Stimulated activated naive B cell treated with anti-CD40 and anti-IgM and Interleukin-4, amounts not matched to agents 10 μg/mL and 1 μg/mL and 100 μg/mL, for 72 hours (primary cell): ENCODE data around the gene NLRP7.
"Not testable (repeated sequence)": the region's sequence is repeated elsewhere in the genome, so short reads cannot be mapped to it uniquely, and the experiment has no call there.

Experiments
- ATAC-seq, 2 donors: fragments of 150-1000 bp; cut with Tn5 transposase; replicated peaks; 2 replicates each; pipeline ENCODE4 v1.10.0; 2021; ENCODE audit warnings: moderate library complexity in 1 of 2
- DNase-seq: peaks from one replicate; pipeline ENCODE4 v3.0.0; 2021
- H3K27ac Mint-ChIP-seq: one replicate; pipeline ENCODE4 v1.8.0; 2022; ENCODE audit warnings: mild to moderate bottlenecking, mixed read lengths
- H3K27me3 Mint-ChIP-seq, 2 donors: one replicate each; pipeline ENCODE4 v1.8.0; 2022; ENCODE audit warnings: mixed read lengths in 2 of 2
- H3K36me3 Mint-ChIP-seq, 2 donors: one replicate each; pipeline ENCODE4 v1.8.0; 2022; ENCODE audit warnings: mixed read lengths in 2 of 2, mild to moderate bottlenecking in 1 of 2
- H3K4me1 Mint-ChIP-seq, 2 donors: one replicate each; pipeline ENCODE4 v1.8.0; 2022; ENCODE audit warnings: mixed read lengths in 2 of 2, mild to moderate bottlenecking in 1 of 2
- H3K4me3 Mint-ChIP-seq, 2 donors: one replicate each; pipeline ENCODE4 v1.8.0; 2022; ENCODE audit warnings: mild to moderate bottlenecking in 2 of 2, mixed read lengths in 2 of 2, moderate library complexity in 1 of 2
- H3K9me3 Mint-ChIP-seq, 2 donors: one replicate each; pipeline ENCODE4 v1.8.0; 2022; ENCODE audit warnings: mixed read lengths in 2 of 2, mild to moderate bottlenecking in 1 of 2

The NLRP7 gene

GRCh38 chr19:54947381-54947780 is at the start of gene NLRP7:
Gene NLRP7, minus strand, starts transcription at chr19:54947530.
- H3K36me3 Mint-ChIP-seq: no peaks in the 10 kb centered on the region

GRCh38 chr19:54995561-54995960 is 48.2 kb upstream of the NLRP7 start:
- peaks cover 9 to 24% of the 10 kb centered on the region in 2 donors for H3K36me3 Mint-ChIP-seq
- H3K9me3 Mint-ChIP-seq: peaks cover 0 to 3% of the 10 kb centered on the region in 2 donors

More at GRCh38 chr19:54947381-54947780, at the start of gene NLRP7:
- ATAC-seq (no peak), DNase-seq (no peak)
- peaks cover 7 to 22% of the 10 kb centered on the region in 2 donors for H3K4me1 Mint-ChIP-seq
- no peak within 1 kb of the TSS for H3K27ac Mint-ChIP-seq
- H3K4me3 Mint-ChIP-seq: no peak within 1 kb of the TSS
- no peaks in the 10 kb centered on the region for H3K27me3 Mint-ChIP-seq
- H3K9me3 Mint-ChIP-seq: no peaks in the 10 kb centered on the region

GRCh38 chr19:54989531-54989930 is 42.2 kb upstream of the NLRP7 start:
- H3K4me1 Mint-ChIP-seq, H3K27me3 Mint-ChIP-seq, H3K9me3 Mint-ChIP-seq, ATAC-seq, H3K27ac Mint-ChIP-seq, H3K4me3 Mint-ChIP-seq, DNase-seq: not testable (repeated sequence)
- H3K36me3 Mint-ChIP-seq: peaks cover 16 to 31% of the 10 kb centered on the region in 2 donors

More at GRCh38 chr19:54995561-54995960, 48.2 kb upstream of the NLRP7 start:
- no peak for ATAC-seq
- peaks cover 0 to 4% of the 10 kb centered on the region in 2 donors for H3K27me3 Mint-ChIP-seq
- H3K27ac Mint-ChIP-seq: no peak overlapping the region
- H3K4me1 Mint-ChIP-seq: no peaks in the 10 kb centered on the region
- no peak overlapping the region for H3K4me3 Mint-ChIP-seq
- DNase-seq: no peak

GRCh38 chr19:54982562-54982961 is 35.2 kb upstream of the NLRP7 start:
- not testable (repeated sequence) for ATAC-seq, H3K4me1 Mint-ChIP-seq, DNase-seq, H3K9me3 Mint-ChIP-seq, H3K4me3 Mint-ChIP-seq, H3K27me3 Mint-ChIP-seq, H3K27ac Mint-ChIP-seq
- H3K36me3 Mint-ChIP-seq: peaks cover 8 to 34% of the 10 kb centered on the region in 2 donors

- H3K4me3 Mint-ChIP-seq, H3K27me3 Mint-ChIP-seq, DNase-seq, H3K27ac Mint-ChIP-seq, H3K9me3 Mint-ChIP-seq, ATAC-seq, H3K4me1 Mint-ChIP-seq: not testable (repeated sequence)
- peaks cover 8 to 20% of the 10 kb centered on the region in 2 donors for H3K36me3 Mint-ChIP-seq
These were observed 26.1 kb upstream of the NLRP7 start for GRCh38 chr19:54973229-54974090.

GRCh38 chr19:54971446-54971845 is 24.1 kb upstream of the NLRP7 start:
- not testable (repeated sequence) for H3K27ac Mint-ChIP-seq, ATAC-seq, H3K4me1 Mint-ChIP-seq, H3K9me3 Mint-ChIP-seq, DNase-seq, H3K4me3 Mint-ChIP-seq, H3K27me3 Mint-ChIP-seq
- H3K36me3 Mint-ChIP-seq: peaks cover 5 to 13% of the 10 kb centered on the region in 2 donors

- ATAC-seq: no peak
- peaks cover 5 to 13% of the 10 kb centered on the region in 2 donors for H3K36me3 Mint-ChIP-seq
- H3K9me3 Mint-ChIP-seq: no peaks in the 10 kb centered on the region
- no peak overlapping the region for H3K27ac Mint-ChIP-seq
- H3K4me1 Mint-ChIP-seq: peaks cover 5 to 8% of the 10 kb centered on the region in 2 donors
- peaks cover 5 to 7% of the 10 kb centered on the region in 2 donors for H3K27me3 Mint-ChIP-seq
- H3K4me3 Mint-ChIP-seq: no peak overlapping the region
- no peak for DNase-seq
These were observed 22.3 kb upstream of the NLRP7 start for GRCh38 chr19:54969647-54970046.

GRCh38 chr19:54967611-54968010 is 20.3 kb upstream of the NLRP7 start:
- Mint-ChIP-seq H3K27me3 (peaks cover 5 to 7% of the 10 kb centered on the region in 2 donors), H3K4me1 (peaks cover 0 to 2% of the 10 kb centered on the region in 2 donors), H3K36me3 (peaks cover 5 to 10% of the 10 kb centered on the region in 2 donors), H3K4me3 (peak overlapping the region in 1 of 2 donors; percentile 39), H3K27ac (no peak overlapping the region), H3K9me3 (no peaks in the 10 kb centered on the region)
- DNase-seq: no peak
- no peak for ATAC-seq

- H3K4me3 Mint-ChIP-seq, H3K27ac Mint-ChIP-seq, H3K4me1 Mint-ChIP-seq, DNase-seq, H3K27me3 Mint-ChIP-seq, H3K36me3 Mint-ChIP-seq, H3K9me3 Mint-ChIP-seq: not testable (repeated sequence)
- ATAC-seq: peak; percentile 38 to 71
These were observed 17.7 kb upstream of the NLRP7 start for GRCh38 chr19:54965055-54965454.

GRCh38 chr19:54959840-54960239 is 12.5 kb upstream of the NLRP7 start:
- Mint-ChIP-seq H3K4me3 (peak overlapping the region; percentile 46 to 59), H3K27ac (peak overlapping the region; percentile 67), H3K27me3 (no peaks in the 10 kb centered on the region), H3K4me1 (peaks cover 15 to 27% of the 10 kb centered on the region in 2 donors), H3K9me3 (no peaks in the 10 kb centered on the region), H3K36me3 (no peaks in the 10 kb centered on the region)
- ATAC-seq: peak; percentile 87 to 88
- peak; percentile 5 for DNase-seq

GRCh38 chr19:54955376-54955775 is 8.0 kb upstream of the NLRP7 start:
- Mint-ChIP-seq H3K4me3 (no peak overlapping the region), H3K4me1 (peaks cover 19 to 33% of the 10 kb centered on the region in 2 donors), H3K36me3 (no peaks in the 10 kb centered on the region), H3K27ac (no peak overlapping the region), H3K9me3 (no peaks in the 10 kb centered on the region), H3K27me3 (peaks cover 10% of the 10 kb centered on the region in 2 donors)
- ATAC-seq (no peak), DNase-seq (no peak)

GRCh38 chr19:54953345-54953713 is 6.0 kb upstream of the NLRP7 start:
- H3K36me3 Mint-ChIP-seq, ATAC-seq, H3K9me3 Mint-ChIP-seq, DNase-seq: not testable (repeated sequence)
- Mint-ChIP-seq H3K4me3 (peak overlapping the region in 1 of 2 donors; percentile 14), H3K4me1 (peaks cover 12 to 32% of the 10 kb centered on the region in 2 donors), H3K27ac (peak overlapping the region; percentile 42), H3K27me3 (peaks cover 10% of the 10 kb centered on the region in 2 donors)

GRCh38 chr19:54952591-54953344 is 5.4 kb upstream of the NLRP7 start:
- Mint-ChIP-seq H3K9me3 (no peaks in the 10 kb centered on the region), H3K27me3 (peaks cover 10% of the 10 kb centered on the region in 2 donors), H3K36me3 (no peaks in the 10 kb centered on the region), H3K27ac (no peak overlapping the region), H3K4me3 (no peak overlapping the region), H3K4me1 (peaks cover 9 to 26% of the 10 kb centered on the region in 2 donors)
- ATAC-seq (no peak), DNase-seq (no peak)

GRCh38 chr19:54950580-54950979 is 3.2 kb upstream of the NLRP7 start:
- not testable (repeated sequence) for H3K36me3 Mint-ChIP-seq, DNase-seq, H3K27ac Mint-ChIP-seq, H3K9me3 Mint-ChIP-seq, ATAC-seq, H3K4me3 Mint-ChIP-seq
- H3K4me1 Mint-ChIP-seq: peaks cover 7 to 22% of the 10 kb centered on the region in 2 donors
- H3K27me3 Mint-ChIP-seq: peaks cover 10% of the 10 kb centered on the region in 2 donors
